ENCODE results near the gene ITIH3. TPM values are rescaled to one million over a fixed set of nuclear protein-coding genes. Genes with fewer than 3 reads are reported as not detected.

ITIH3 gene
- total RNA-seq, 4 donors from 2014 or later, result 0.27 to 1.6 TPM; not detected in 2

GRCh38 chr3:52841211-52841980, 46.8 kb downstream of the ITIH3 start:
- H3K4me1 ChIP-seq, result peaks cover 0 to 24% (median 4%) of the 10 kb centered on the region in 4 donors
- in situ Hi-C loops (cut with MboI; ENCODE audit: low pct_ligation_motif_present in 1 of 4, low pct_unique_long_range_greater_than_20kb in 1 of 4, low sequenced_read_pairs in 3 of 4), result loop anchor here in 3 of 4 donors (10.0 to 25.0 kb wide), 3 partner anchors 223 to 246 kb away; no protein-coding TSS in a partner anchor
- no peak for TF ChIP-seq POLR2AphosphoS5 (IDR thresholded peaks at IDR 0.05)
- TF ChIP-seq POLR2A (IDR thresholded peaks at IDR 0.05), result no peak
- TF ChIP-seq EP300 (IDR thresholded peaks at IDR 0.05; ENCODE audit: low read depth), result no peak
- TF ChIP-seq CTCF (IDR thresholded peaks at IDR 0.05), result no peak
- H3K4me3 ChIP-seq, result no peak overlapping the region
- 89 to 100% methylated on average over 1 to 12 of the region's 12 CpGs for WGBS, 2 donors (ENCODE audit: low coverage in 1 of 2)
- no peak overlapping the region for H3K27ac ChIP-seq
- H3K27me3 ChIP-seq, result no peaks in the 10 kb centered on the region
- intact Hi-C loops (cut with DNase I; ENCODE audit: low total_unique reads), result no loop called here
- H3K36me3 ChIP-seq, result no peaks in the 10 kb centered on the region
- no peak for DNase-seq
- H3K9me3 ChIP-seq, result no peaks in the 10 kb centered on the region

GRCh38 chr3:52841981-52842340, 47.4 kb downstream of the ITIH3 start:
- Histone ChIP-seq H3K36me3 (no peaks in the 10 kb centered on the region), H3K4me1 (peaks cover 0 to 25% (median 4%) of the 10 kb centered on the region in 4 donors), H3K27ac (no peak overlapping the region), H3K27me3 (no peaks in the 10 kb centered on the region), H3K4me3 (no peak overlapping the region), H3K9me3 (no peaks in the 10 kb centered on the region)
- no peak for TF ChIP-seq POLR2A (IDR thresholded peaks at IDR 0.05)
- no peak for TF ChIP-seq EP300 (IDR thresholded peaks at IDR 0.05; ENCODE audit: low read depth)
- no peak for TF ChIP-seq POLR2AphosphoS5 (IDR thresholded peaks at IDR 0.05)
- no peak for TF ChIP-seq CTCF (IDR thresholded peaks at IDR 0.05)
- WGBS, 2 donors (ENCODE audit: low coverage in 1 of 2), result 78 to 87% methylated on average over 3 to 12 of the region's 12 CpGs
- intact Hi-C loops (cut with DNase I; ENCODE audit: low total_unique reads) (no loop called here), in situ Hi-C loops (cut with MboI; ENCODE audit: low pct_ligation_motif_present in 1 of 4, low pct_unique_long_range_greater_than_20kb in 1 of 4, low sequenced_read_pairs in 3 of 4) (loop anchor here in 3 of 4 donors (10.0 to 25.0 kb wide), 3 partner anchors 223 to 245 kb away; no protein-coding TSS in a partner anchor)
- DNase-seq, result no peak

GRCh38 chr3:52842424-52842823, 47.8 kb downstream of the ITIH3 start:
- H3K4me1 ChIP-seq, result peaks cover 0 to 25% (median 4%) of the 10 kb centered on the region in 4 donors
- H3K4me3 ChIP-seq, result no peak overlapping the region
- H3K27ac ChIP-seq, result no peak overlapping the region
- 72% methylated on average over 7 of the region's 7 CpGs; no CpG with 5 or more reads in 1 of the 2 donors for WGBS, 2 donors (ENCODE audit: low coverage in 1 of 2)
- no peak for TF ChIP-seq CTCF (IDR thresholded peaks at IDR 0.05)
- no peak for TF ChIP-seq POLR2AphosphoS5 (IDR thresholded peaks at IDR 0.05)
- no peak for TF ChIP-seq EP300 (IDR thresholded peaks at IDR 0.05; ENCODE audit: low read depth)
- no peak for TF ChIP-seq POLR2A (IDR thresholded peaks at IDR 0.05)
- H3K9me3 ChIP-seq, result no peaks in the 10 kb centered on the region
- in situ Hi-C loops (cut with MboI; ENCODE audit: low pct_ligation_motif_present in 1 of 4, low pct_unique_long_range_greater_than_20kb in 1 of 4, low sequenced_read_pairs in 3 of 4), result loop anchor here in 3 of 4 donors (10.0 to 25.0 kb wide), 3 partner anchors 222 to 245 kb away; no protein-coding TSS in a partner anchor
- DNase-seq, result no peak
- no peaks in the 10 kb centered on the region for H3K36me3 ChIP-seq
- intact Hi-C loops (cut with DNase I; ENCODE audit: low total_unique reads), result no loop called here
- no peaks in the 10 kb centered on the region for H3K27me3 ChIP-seq

- Histone ChIP-seq H3K4me3 (no peak overlapping the region), H3K36me3 (no peaks in the 10 kb centered on the region), H3K9me3 (no peaks in the 10 kb centered on the region), H3K27ac (peak overlapping the region in 2 of 4 donors; percentile 62 to 77), H3K27me3 (no peaks in the 10 kb centered on the region), H3K4me1 (peaks cover 0 to 25% (median 4%) of the 10 kb centered on the region in 4 donors)
- no peak for DNase-seq
- in situ Hi-C loops (cut with MboI; ENCODE audit: low pct_ligation_motif_present in 1 of 4, low pct_unique_long_range_greater_than_20kb in 1 of 4, low sequenced_read_pairs in 3 of 4) (loop anchor here in 3 of 4 donors (10.0 to 25.0 kb wide), 3 partner anchors 222 to 244 kb away; no protein-coding TSS in a partner anchor), intact Hi-C loops (cut with DNase I; ENCODE audit: low total_unique reads) (no loop called here)
- TF ChIP-seq POLR2AphosphoS5 (IDR thresholded peaks at IDR 0.05) (no peak), POLR2A (IDR thresholded peaks at IDR 0.05) (no peak), EP300 (IDR thresholded peaks at IDR 0.05; ENCODE audit: low read depth) (no peak), CTCF (IDR thresholded peaks at IDR 0.05) (no peak)
- WGBS, 2 donors (ENCODE audit: low coverage in 1 of 2), result 73 to 81% methylated on average over 6 to 20 of the region's 20 CpGs
Observed at GRCh38 chr3:52843108-52843865, 48.7 kb downstream of the ITIH3 start.

All from transverse colon (tissue), 4 donors.